Smooth muscle cell (in vitro differentiated cells): ENCODE measurements around the gene PYGM. TPM values are rescaled to one million over a fixed set of nuclear protein-coding genes. Genes with fewer than 3 reads are reported as not detected.

Experiments
- DNase-seq: peaks from one replicate; lab custom pipeline; 2025; ENCODE audit not compliant: unreplicated experiment; lab: John Stamatoyannopoulos, UW
- H2AFZ ChIP-seq: fragments of 200-600 bp; sonication (generic); 2 replicates; pipeline ENCODE4 v1.6.0; 2016; ENCODE audit warnings: antibody characterized with exemption, low read depth, mild to moderate bottlenecking
- H3F3A ChIP-seq: fragments of 200-600 bp; sonication (generic); 2 replicates; pipeline ENCODE4 v1.6.0; 2017; ENCODE audit warnings: antibody characterized with exemption, low read depth
- H3K27ac ChIP-seq: fragments of 200-600 bp; sonication (generic); 2 replicates; pipeline ENCODE4 v1.5.1; 2016; ENCODE audit warnings: low read depth, mild to moderate bottlenecking
- H3K27me3 ChIP-seq: fragments of 200-600 bp; sonication (generic); 2 replicates; pipeline ENCODE4 v1.6.1; 2016; ENCODE audit warnings: low read depth, mild to moderate bottlenecking
- H3K36me3 ChIP-seq: fragments of 200-600 bp; sonication (generic); 2 replicates; pipeline ENCODE4 v1.5.1; 2016; ENCODE audit warnings: low read depth
- H3K4me1 ChIP-seq: fragments of 200-600 bp; sonication (generic); 2 replicates; pipeline ENCODE4 v1.5.1; 2016; ENCODE audit warnings: low read depth
- H3K4me2 ChIP-seq: fragments of 200-600 bp; sonication (generic); 2 replicates; pipeline ENCODE4 v1.6.0; 2016; ENCODE audit warnings: mild to moderate bottlenecking
- H3K4me3 ChIP-seq: fragments of 200-600 bp; sonication (generic); 2 replicates; pipeline ENCODE4 v1.5.1; 2016; ENCODE audit warnings: mild to moderate bottlenecking
- H3K79me2 ChIP-seq: fragments of 200-600 bp; sonication (generic); 2 replicates; pipeline ENCODE4 v1.6.0; 2016; ENCODE audit warnings: low read depth, mild to moderate bottlenecking
- H3K9ac ChIP-seq: fragments of 200-600 bp; sonication (generic); 2 replicates; pipeline ENCODE4 v1.6.0; 2016; ENCODE audit warnings: low read depth
- H3K9me3 ChIP-seq: fragments of 200-600 bp; sonication (generic); replicated peaks from 2 replicates; pipeline ENCODE4 v1.5.1; 2016; ENCODE audit warnings: low read depth
- H4K20me1 ChIP-seq: fragments of 200-600 bp; sonication (generic); 2 replicates; pipeline ENCODE4 v1.6.0; 2016; ENCODE audit warnings: low read depth
- WGBS: methylation state at CpG from one replicate; pipeline ENCODE4 v1.1.7; 2016; ENCODE audit warnings: low lambda C conversion rate; 5-methylcytosine and 5-hydroxymethylcytosine counted together
- polyA plus RNA-seq: library from polyadenylated mRNA; unstranded; fragments of >200 nt; fragmentation: Nextera tagmentation; extraction: Ambion mirVana; gene quantifications from 2 replicates; pipeline ENCODE4 v1.2.1, GENCODE V29; 2016
- total RNA-seq: library from RNA; depleted of rRNA; stranded (reverse); fragments of >200 nt; gene quantifications from 2 replicates; pipeline ENCODE4 v1.2.3, GENCODE V29; 2014
- TF ChIP-seq, protein P1 (sequence below): fragments of 200-600 bp; sonication (generic); IDR thresholded peaks from 2 replicates; pipeline ENCODE4 v1.5.1; 2017; ENCODE audit warnings: borderline replicate concordance, mild to moderate bottlenecking, antibody characterized with exemption; ENCODE audit not compliant: insufficient read depth, poor library complexity, severe bottlenecking

Gene PYGM
- total and polyA plus RNA-seq, 2 experiments from 2014 or later: 1.1 to 2.2 TPM

DNA sequence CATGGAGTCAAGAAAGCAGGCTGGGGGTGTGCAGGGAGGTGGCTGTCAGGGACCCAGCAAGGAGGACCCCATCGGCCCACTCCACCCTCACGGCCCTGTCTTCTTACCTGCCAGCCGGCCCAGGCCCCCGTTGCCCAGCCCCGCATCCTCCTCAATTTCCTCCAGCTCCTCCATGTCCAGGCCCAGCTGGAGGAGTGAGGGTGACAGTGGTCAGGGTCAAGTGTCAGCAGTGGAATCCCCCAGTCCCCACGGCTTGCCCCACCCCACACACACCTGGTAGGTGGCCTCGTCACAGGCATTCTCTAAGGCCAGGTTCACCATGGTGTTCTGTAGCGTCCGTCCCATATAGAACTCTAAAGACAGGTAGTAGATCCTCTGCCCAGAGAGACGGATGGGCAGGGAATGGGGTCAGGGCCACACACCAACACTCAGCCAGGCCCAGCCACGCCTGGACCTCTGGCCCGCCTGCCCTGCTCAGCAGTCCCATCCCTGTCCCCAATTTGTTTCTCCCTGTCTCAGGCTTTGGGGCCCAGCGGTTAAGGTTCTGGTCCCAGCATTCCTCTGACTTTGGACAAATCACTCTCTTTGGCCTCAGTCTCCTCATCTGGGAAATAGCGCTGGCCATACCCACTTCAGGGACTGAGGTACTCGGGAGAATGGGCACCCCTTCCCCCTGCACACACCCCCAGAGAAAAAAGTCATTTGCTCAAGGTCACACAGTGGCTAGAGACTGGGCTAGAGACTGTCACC, 1.3 kb downstream of the PYGM start:
- WGBS: 91% methylated on average over 10 of the region's 15 CpGs
- H3K9ac ChIP-seq: no peak overlapping the region

DNA sequence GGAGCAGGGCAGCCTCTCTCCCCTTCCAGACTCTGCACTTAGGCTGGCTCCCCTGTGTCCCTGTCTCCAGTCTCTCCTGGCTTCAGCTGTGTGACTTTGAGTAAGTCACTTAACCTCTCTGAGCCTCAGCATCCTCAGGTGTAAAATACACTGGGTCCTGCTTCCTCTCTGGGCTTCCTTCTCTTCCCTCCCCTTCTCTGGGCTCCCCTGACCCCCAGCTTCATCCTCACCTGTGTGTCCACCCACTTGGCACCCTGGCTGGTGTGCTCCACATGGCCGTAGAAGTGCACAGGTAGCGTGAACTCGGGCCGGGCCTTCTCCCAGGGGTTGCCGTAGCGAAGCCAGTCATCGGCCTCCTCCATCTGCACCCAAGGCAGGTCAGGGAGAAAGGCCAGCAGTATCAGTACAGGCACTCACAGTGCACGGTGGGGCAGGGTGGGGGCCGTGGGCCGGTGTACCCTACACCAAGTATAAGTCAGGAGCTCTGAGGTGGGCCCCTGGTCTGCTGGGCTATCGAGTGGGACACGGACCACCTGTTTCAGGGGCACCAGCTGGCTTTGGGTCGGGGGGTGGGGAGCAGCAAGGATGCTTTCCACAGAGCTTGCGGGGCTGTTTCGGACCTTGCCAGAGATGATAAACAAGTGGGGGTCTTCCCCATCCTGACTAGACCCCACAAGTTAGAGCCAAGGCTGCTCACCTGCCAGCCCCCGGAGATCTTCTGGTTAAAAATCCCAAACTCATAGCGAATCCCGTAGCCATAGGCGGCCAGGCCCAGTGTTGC, 2.0 kb downstream of the PYGM start:
- H3K9me3 ChIP-seq: no peaks in the 10 kb centered on the region
- H3K4me2 ChIP-seq: no peak overlapping the region
- H3K4me3 ChIP-seq: no peak overlapping the region
- WGBS: 89% methylated on average over 19 of the region's 19 CpGs
- H3K79me2 ChIP-seq: no peaks in the 10 kb centered on the region
- no peak overlapping the region for H2AFZ ChIP-seq
- peaks cover 3% of the 10 kb centered on the region for H3F3A ChIP-seq
- H3K4me1 ChIP-seq: peaks cover 13% of the 10 kb centered on the region
- no peak overlapping the region for H3K9ac ChIP-seq
- H3K27me3 ChIP-seq: no peaks in the 10 kb centered on the region
- no peak for DNase-seq
- TF ChIP-seq, protein P1, sequence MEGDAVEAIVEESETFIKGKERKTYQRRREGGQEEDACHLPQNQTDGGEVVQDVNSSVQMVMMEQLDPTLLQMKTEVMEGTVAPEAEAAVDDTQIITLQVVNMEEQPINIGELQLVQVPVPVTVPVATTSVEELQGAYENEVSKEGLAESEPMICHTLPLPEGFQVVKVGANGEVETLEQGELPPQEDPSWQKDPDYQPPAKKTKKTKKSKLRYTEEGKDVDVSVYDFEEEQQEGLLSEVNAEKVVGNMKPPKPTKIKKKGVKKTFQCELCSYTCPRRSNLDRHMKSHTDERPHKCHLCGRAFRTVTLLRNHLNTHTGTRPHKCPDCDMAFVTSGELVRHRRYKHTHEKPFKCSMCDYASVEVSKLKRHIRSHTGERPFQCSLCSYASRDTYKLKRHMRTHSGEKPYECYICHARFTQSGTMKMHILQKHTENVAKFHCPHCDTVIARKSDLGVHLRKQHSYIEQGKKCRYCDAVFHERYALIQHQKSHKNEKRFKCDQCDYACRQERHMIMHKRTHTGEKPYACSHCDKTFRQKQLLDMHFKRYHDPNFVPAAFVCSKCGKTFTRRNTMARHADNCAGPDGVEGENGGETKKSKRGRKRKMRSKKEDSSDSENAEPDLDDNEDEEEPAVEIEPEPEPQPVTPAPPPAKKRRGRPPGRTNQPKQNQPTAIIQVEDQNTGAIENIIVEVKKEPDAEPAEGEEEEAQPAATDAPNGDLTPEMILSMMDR: no peak
- H3K27ac ChIP-seq: no peak overlapping the region
- H3K36me3 ChIP-seq: no peaks in the 10 kb centered on the region
- H4K20me1 ChIP-seq: peaks cover 21% of the 10 kb centered on the region

More for the DNA sequence above, 1.3 kb downstream of the PYGM start:
- Histone ChIP-seq H3F3A (peaks cover 10% of the 10 kb centered on the region), H3K4me2 (no peak overlapping the region), H3K79me2 (no peaks in the 10 kb centered on the region), H3K4me3 (no peak overlapping the region), H4K20me1 (peaks cover 29% of the 10 kb centered on the region), H3K27me3 (no peaks in the 10 kb centered on the region), H2AFZ (no peak overlapping the region), H3K36me3 (no peaks in the 10 kb centered on the region), H3K9me3 (no peaks in the 10 kb centered on the region), H3K4me1 (peaks cover 16% of the 10 kb centered on the region), H3K27ac (no peak overlapping the region)
- DNase-seq: no peak
- TF ChIP-seq, protein P1: no peak

DNA sequence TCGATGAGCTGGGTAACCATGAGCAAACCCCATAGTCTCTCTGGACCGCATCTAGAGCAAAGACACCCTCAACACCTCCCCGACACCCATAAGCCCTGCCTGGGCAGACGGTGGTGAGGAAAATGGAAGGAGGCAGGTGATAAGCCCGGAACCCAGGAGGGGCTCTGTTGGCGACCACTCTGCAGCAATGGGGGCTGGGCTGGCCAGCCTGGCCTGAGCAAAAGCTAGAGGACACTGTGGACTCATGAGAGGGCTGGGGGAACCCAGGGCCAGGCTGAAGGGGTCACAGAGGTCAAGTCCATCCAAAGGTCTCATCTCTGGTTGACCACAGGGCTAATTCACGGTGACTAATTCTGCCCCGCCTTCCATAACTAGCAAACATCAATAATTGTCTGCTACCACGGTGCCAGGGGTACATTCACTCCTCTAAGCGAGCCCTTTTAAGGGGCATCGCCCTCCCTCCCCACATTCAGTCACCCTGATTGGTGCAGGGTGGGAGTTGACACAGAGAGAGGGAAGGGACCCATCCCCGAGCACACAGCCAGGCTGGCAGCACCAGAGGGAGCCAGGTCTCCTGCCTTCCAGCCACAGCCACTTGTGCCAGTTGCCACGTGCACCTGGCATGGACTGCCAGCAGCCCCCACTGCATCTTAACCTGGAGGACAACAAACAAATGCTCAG, 4.0 kb downstream of the PYGM start:
- 91% methylated on average over 13 of the region's 13 CpGs for WGBS
- Histone ChIP-seq H3K4me3 (no peak overlapping the region), H4K20me1 (peaks cover 8% of the 10 kb centered on the region), H3K79me2 (no peaks in the 10 kb centered on the region), H3K9me3 (no peaks in the 10 kb centered on the region), H3K36me3 (no peaks in the 10 kb centered on the region), H3K4me2 (no peak overlapping the region), H3K27ac (no peak overlapping the region), H3K4me1 (peaks cover 13% of the 10 kb centered on the region), H3K9ac (no peak overlapping the region), H3F3A (no peaks in the 10 kb centered on the region), H3K27me3 (no peaks in the 10 kb centered on the region), H2AFZ (no peak overlapping the region)
- TF ChIP-seq, protein P1: no peak
- DNase-seq: no peak
